OCI-LY7 (cell line): ENCODE data around the gene FUZ. TPM values are rescaled to one million over a fixed set of nuclear protein-coding genes. Genes with fewer than 3 reads are reported as not detected.

Experiments used
- BruUV-seq: library from RNA; stranded (reverse); fragments of 400-500 nt; replicated peaks from 2 replicates; lab custom pipeline; 2021; lab: Mats Ljungman, UMichigan
- CTCF ChIA-PET: fragments of 300-600 bp; sonication (Branson Sonifier 250); formaldehyde crosslinking; loops from one replicate; lab custom pipeline; 2022; ENCODE audit warnings: antibody characterized with exemption; ENCODE audit not compliant: unreplicated experiment; lab: Charles Lee
- POLR2A ChIA-PET: fragments of 300-600 bp; sonication (Branson Sonifier 250); formaldehyde crosslinking; loops from one replicate; lab custom pipeline; 2022; ENCODE audit warnings: antibody characterized with exemption; lab: Charles Lee
- DNase-seq: peaks from one replicate; pipeline ENCODE4 v3.0.0-alpha.2; 2015; ENCODE audit warnings: low spot score
- H2AFZ ChIP-seq: fragments of 200-600 bp; sonication (generic), shearing (Covaris generic); 2 replicates; pipeline ENCODE4 v1.6.1; 2014; ENCODE audit warnings: mild to moderate bottlenecking, antibody characterized with exemption, low read length, moderate library complexity
- H3K27ac ChIP-seq: fragments of 200-600 bp; sonication (generic); 2 replicates; pipeline ENCODE4 v1.5.1; 2014; ENCODE audit warnings: mixed run types, low read depth, mild to moderate bottlenecking, moderate library complexity, low read length, inconsistent platforms; ENCODE audit not compliant: poor library complexity, severe bottlenecking
- H3K36me3 ChIP-seq: fragments of 200-600 bp; sonication (generic); 2 replicates; pipeline ENCODE4 v1.6.1; 2014; ENCODE audit warnings: mild to moderate bottlenecking, antibody characterized with exemption, low read length, moderate library complexity, mixed read lengths; ENCODE audit not compliant: insufficient read depth
- H3K4me1 ChIP-seq: fragments of 200-600 bp; sonication (generic); 2 replicates; pipeline ENCODE4 v1.5.1; 2014; ENCODE audit warnings: mild to moderate bottlenecking, low read length; ENCODE audit not compliant: insufficient read depth, poor library complexity, severe bottlenecking
- H3K4me2 ChIP-seq: fragments of 200-600 bp; sonication (generic); 2 replicates; pipeline ENCODE4 v1.6.1; 2014; ENCODE audit warnings: mild to moderate bottlenecking, low read length
- H3K4me3 ChIP-seq: fragments of 200-600 bp; sonication (generic); 2 replicates; pipeline ENCODE4 v1.5.1; 2014; ENCODE audit warnings: mild to moderate bottlenecking, low read depth, low read length; ENCODE audit not compliant: poor library complexity, severe bottlenecking
- H3K79me2 ChIP-seq: fragments of 200-600 bp; sonication (generic); 2 replicates; pipeline ENCODE4 v1.6.1; 2016; ENCODE audit warnings: low read depth, mild to moderate bottlenecking, low read length, moderate library complexity, mixed read lengths; ENCODE audit not compliant: insufficient read depth
- H3K9me2 ChIP-seq: fragments of 200-600 bp; sonication (generic); 2 replicates; pipeline ENCODE4 v1.6.1; 2016; ENCODE audit warnings: mild to moderate bottlenecking, low read length, mixed read lengths; ENCODE audit not compliant: insufficient read depth
- H3K9me3 ChIP-seq: fragments of 200-600 bp; sonication (generic); 2 replicates; pipeline ENCODE4 v1.6.1; 2014; ENCODE audit warnings: mild to moderate bottlenecking, mixed run types, low read length, mixed read lengths
- H4K20me1 ChIP-seq: fragments of 200-600 bp; sonication (generic); 2 replicates; pipeline ENCODE4 v1.6.1; 2014; ENCODE audit warnings: mild to moderate bottlenecking, antibody characterized with exemption, low read length, moderate library complexity, mixed read lengths; ENCODE audit not compliant: insufficient read depth
- EZH2phosphoT487 ChIP-seq: fragments of 200-600 bp; sonication (generic); IDR thresholded peaks from 2 replicates; pipeline ENCODE4 v1.6.1; 2018; ENCODE audit warnings: low read depth, borderline replicate concordance, mild to moderate bottlenecking, mixed run types, antibody characterized with exemption, low read length, moderate library complexity, mixed read lengths
- intact Hi-C: fragments of 100-400 bp; cut with micrococcal nuclease; formaldehyde crosslinking; loops from one replicate; pipeline ENCODE4 v1.10.0; 2022; ENCODE audit not compliant: unreplicated experiment
- total RNA-seq, 2 experiments: library from RNA; depleted of rRNA in 1 of 2; stranded (reverse); fragments of >200 nt in 1 of 2; shearing (Covaris generic) in 1 of 2; gene quantifications; 2 replicates each; pipeline ENCODE4 v1.2.3, GENCODE V29; 2014 to 2022
- TF ChIP-seq, protein P1 (sequence below): fragments of 200-600 bp; sonication (generic); conservative IDR thresholded peaks from 2 replicates; pipeline ENCODE4 v1.5.1; 2014; ENCODE audit warnings: mild to moderate bottlenecking, antibody characterized with exemption, low read length, moderate library complexity, mixed read lengths

Gene FUZ
- total RNA-seq, 2 experiments from 2014 or later = 28.1 to 33.6 TPM

DNA sequence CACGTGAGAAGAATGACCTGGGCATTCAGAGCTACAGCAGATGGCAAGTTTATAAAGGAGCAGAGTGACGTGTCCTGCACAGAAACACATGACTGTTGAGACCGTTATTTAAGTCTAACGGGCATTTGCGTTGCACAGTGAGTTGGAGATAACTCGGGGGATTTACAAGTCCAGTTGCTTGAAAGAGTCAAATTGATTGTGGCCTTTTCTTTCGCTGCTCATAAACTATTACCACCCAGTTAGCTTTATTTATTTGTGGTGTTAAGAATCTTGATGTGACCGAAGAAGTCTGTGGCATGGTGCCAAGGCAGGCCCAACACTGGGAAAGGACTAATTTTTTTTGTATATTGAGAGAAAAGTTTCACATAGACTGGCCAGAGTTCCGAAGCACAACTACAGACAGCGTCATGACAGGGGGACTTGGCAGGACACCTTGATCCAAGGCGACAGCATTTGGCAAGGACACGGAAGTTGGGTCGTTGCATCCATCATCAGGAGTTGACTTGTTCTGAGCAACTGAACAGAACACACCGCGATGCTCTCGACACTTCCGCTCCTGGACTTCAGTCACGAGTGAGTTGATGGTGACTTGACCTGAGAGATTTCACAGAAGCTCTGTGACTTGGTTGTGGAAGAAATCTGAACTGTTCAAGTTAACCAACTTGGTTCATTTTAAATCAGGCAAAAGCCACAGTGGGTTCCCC, 25.9 kb upstream of the FUZ start:
- POLR2A ChIA-PET = interaction anchor here (0.6 kb wide), 1 partner anchor 19 kb away, joined by 3 read pairs; no protein-coding TSS in a partner anchor
- TF ChIP-seq, protein P1, sequence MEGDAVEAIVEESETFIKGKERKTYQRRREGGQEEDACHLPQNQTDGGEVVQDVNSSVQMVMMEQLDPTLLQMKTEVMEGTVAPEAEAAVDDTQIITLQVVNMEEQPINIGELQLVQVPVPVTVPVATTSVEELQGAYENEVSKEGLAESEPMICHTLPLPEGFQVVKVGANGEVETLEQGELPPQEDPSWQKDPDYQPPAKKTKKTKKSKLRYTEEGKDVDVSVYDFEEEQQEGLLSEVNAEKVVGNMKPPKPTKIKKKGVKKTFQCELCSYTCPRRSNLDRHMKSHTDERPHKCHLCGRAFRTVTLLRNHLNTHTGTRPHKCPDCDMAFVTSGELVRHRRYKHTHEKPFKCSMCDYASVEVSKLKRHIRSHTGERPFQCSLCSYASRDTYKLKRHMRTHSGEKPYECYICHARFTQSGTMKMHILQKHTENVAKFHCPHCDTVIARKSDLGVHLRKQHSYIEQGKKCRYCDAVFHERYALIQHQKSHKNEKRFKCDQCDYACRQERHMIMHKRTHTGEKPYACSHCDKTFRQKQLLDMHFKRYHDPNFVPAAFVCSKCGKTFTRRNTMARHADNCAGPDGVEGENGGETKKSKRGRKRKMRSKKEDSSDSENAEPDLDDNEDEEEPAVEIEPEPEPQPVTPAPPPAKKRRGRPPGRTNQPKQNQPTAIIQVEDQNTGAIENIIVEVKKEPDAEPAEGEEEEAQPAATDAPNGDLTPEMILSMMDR = no peak
- TF ChIP-seq EZH2phosphoT487 = no peak
- Histone ChIP-seq H3K9me2 (no peaks in the 10 kb centered on the region), H3K4me2 (no peak overlapping the region), H3K4me3 (no peak overlapping the region), H4K20me1 (no peaks in the 10 kb centered on the region), H3K27ac (no peak overlapping the region), H2AFZ (no peak overlapping the region), H3K36me3 (peaks cover 83% of the 10 kb centered on the region), H3K4me1 (peaks cover 8% of the 10 kb centered on the region), H3K79me2 (no peaks in the 10 kb centered on the region), H3K9me3 (no peaks in the 10 kb centered on the region)
- no peak for DNase-seq
- no TSS peak for BruUV-seq
- intact Hi-C loops = no loop called here
- CTCF ChIA-PET = no interaction called here

DNA sequence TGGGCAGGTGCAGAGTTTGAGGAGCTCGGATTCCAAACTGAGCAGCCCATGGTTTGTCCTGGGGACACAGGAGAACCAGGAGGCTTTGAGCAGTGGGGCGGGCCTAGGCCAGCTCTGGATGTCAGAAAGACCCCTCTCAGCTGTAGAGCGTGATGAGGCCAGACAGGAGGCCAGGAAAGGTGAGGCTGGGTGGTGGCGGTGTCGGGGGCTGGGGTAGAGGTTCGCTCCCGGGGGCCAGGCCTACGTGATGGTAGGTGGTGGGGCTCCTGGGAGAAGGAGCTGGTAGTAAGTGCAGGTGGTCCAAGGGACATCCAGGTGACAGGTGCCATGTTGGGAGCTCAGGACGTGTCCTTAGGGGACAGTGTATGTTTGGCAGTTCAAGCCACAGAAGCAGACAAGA, 24.3 kb upstream of the FUZ start:
- H3K9me2 ChIP-seq = no peaks in the 10 kb centered on the region
- no peaks in the 10 kb centered on the region for H3K9me3 ChIP-seq
- intact Hi-C loops = no loop called here
- DNase-seq = no peak
- no peak overlapping the region for H3K4me2 ChIP-seq
- H3K79me2 ChIP-seq = no peaks in the 10 kb centered on the region
- no TSS peak for BruUV-seq
- ChIA-PET POLR2A (no interaction called here), CTCF (no interaction called here)
- H3K4me1 ChIP-seq = no peaks in the 10 kb centered on the region
- peaks cover 97% of the 10 kb centered on the region for H3K36me3 ChIP-seq
- no peak overlapping the region for H3K4me3 ChIP-seq
- no peak for TF ChIP-seq EZH2phosphoT487
- TF ChIP-seq, protein P1 = no peak
- H4K20me1 ChIP-seq = no peaks in the 10 kb centered on the region
- no peak overlapping the region for H3K27ac ChIP-seq
- H2AFZ ChIP-seq = no peak overlapping the region

DNA sequence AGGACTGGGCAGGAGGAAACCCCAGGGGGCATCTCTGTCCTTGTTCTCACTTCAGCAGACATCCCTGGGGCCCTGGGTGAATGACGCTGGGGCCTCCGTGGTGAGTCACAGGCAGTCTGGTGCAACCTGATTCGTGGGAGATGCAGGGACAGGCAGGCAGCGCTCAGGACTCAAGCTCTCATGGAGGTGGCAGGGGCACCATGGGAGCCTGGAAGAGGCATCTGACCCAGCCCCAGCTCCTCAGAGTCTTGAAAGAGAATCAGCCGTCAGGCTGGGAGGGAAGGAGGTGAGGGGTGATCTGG, 23.9 kb upstream of the FUZ start:
- H3K4me3 ChIP-seq = no peak overlapping the region

More for the DNA sequence above, 23.9 kb upstream of the FUZ start:
- no peaks in the 10 kb centered on the region for H4K20me1 ChIP-seq
- BruUV-seq = no TSS peak
- no peaks in the 10 kb centered on the region for H3K9me3 ChIP-seq
- no peak for DNase-seq
- H3K36me3 ChIP-seq = peaks cover 97% of the 10 kb centered on the region
- H3K79me2 ChIP-seq = no peaks in the 10 kb centered on the region
- H3K4me2 ChIP-seq = no peak overlapping the region
- no peak overlapping the region for H2AFZ ChIP-seq
- ChIA-PET CTCF (no interaction called here), POLR2A (no interaction called here)
- no peaks in the 10 kb centered on the region for H3K4me1 ChIP-seq
- no peaks in the 10 kb centered on the region for H3K9me2 ChIP-seq
- no peak overlapping the region for H3K27ac ChIP-seq
- intact Hi-C loops = no loop called here
- no peak for TF ChIP-seq EZH2phosphoT487
- TF ChIP-seq, protein P1 = no peak
